GM18951 (cell line): ENCODE results near the gene DCAF7.

Experiments used
- POLR2A ChIP-seq: IDR thresholded peaks from 4 replicates; pipeline ENCODE4 v1.6.1; 2011; ENCODE audit warnings: mild to moderate bottlenecking; ENCODE audit not compliant: insufficient read length, insufficient read depth; ENCODE audit errors: extremely low read depth
- in situ Hi-C: fragments of 300-500 bp; cut with MboI; formaldehyde crosslinking; loops from one replicate; pipeline ENCODE4 v1.12.0; 2022; ENCODE audit warnings: low sequenced_read_pairs, mixed read lengths, inconsistent platforms; ENCODE audit not compliant: unreplicated experiment

Gene DCAF7

DNA sequence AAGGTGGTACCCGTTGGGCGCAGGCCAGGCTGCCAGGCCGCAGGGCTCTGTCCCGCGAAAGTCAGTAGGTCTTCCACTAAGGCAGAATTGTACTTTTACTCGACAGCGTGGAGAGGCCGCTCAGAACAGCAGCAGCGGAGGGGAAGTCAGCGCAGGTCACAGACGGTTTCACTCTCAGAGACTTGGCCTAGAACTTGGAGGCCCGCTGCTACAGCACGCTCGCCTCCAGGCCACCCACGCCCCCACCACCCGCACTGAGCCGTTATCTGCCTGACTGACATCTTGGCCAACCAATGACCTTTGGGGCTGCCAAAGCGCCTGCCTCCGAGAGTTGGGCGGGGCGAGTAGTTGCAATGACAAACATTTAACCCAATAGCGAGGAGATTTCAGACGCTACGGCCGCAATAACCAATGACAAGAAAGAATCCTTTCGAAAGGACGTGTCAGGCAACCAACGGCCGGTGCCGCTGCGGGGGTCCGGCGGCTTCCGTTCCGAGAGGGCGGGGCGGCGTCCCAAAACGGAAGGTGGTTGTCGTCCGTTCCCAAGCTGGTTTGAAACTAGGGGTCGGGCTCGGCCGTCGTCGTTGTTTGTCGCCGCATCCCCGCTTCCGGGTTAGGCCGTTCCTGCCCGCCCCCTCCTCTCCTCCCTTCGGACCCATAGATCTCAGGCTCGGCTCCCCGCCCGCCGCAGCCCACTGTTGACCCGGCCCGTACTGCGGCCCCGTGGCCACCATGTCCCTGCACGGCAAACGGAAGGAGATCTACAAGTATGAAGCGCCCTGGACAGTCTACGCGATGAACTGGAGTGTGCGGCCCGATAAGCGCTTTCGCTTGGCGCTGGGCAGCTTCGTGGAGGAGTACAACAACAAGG, at the start of gene DCAF7:
Gene DCAF7 (plus strand): TSS at position 532 of the 871 bp plus-strand sequence. CDS start 201 bp downstream, at position 733.
- peak; percentile 79 for TF ChIP-seq POLR2A
- in situ Hi-C loops = no loop called here

DNA sequence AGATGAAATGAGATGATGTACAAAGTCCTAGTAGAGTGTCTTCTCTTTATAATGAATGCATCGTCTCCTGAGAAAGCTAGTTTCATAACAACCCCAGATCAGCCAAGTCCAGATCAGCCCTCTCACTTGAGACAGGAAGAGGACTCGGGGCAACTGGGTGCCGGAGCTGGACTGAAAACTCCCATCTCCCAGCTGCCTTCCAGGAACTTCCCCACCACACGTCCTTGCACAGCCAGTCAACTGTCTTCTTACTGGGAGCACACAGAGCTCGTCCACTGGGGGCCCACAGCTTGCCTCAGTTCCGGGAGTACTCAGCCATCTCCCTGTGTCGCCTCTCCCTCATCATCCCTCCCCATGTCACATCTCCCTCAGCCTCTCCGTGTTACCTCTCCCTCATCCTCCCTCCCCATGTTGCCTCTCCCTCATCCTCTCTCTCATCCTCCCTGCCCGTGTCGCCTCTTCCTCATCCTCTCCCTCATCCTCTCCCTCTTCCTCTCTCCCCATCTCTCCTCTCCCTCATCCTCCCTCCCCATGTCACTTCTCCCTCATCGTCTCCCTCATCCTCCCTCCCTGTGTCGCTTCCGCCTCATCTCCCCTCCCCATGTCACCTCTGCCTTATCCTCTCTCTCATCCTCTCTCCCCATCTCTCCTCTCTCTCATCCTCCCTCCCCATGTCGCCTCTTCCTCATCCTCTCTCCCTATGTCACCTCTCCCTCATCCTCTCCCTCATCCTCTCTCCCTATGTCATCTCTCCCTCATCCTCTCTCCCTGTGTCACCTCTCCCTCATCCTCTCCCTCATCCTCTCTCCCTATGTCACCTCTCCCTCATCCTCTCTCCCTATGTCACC, 49.5 kb upstream of the DCAF7 start:
- in situ Hi-C loops = no loop called here
- TF ChIP-seq POLR2A = no peak

DNA sequence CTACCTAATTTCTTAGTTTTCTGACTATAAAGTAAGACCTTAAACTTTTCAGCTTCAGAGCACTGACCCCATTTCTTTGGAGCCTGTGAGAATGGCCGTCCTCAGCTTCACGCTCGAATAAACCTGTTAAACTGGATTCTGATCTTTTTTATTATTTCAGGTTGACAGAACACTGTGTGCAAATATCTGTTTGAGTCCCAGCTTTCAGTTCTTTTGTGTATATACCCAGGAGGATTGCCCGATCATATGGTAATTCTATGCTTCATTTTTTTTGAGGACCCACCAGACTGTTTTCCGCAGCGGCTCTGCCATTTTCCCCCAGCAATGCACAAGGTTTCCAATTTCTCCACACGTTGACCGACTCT, 47.0 kb upstream of the DCAF7 start:
- in situ Hi-C loops = no loop called here
- TF ChIP-seq POLR2A = no peak

- TF ChIP-seq POLR2A = no peak
- in situ Hi-C loops = no loop called here
These were observed 46.0 kb upstream of the DCAF7 start for GRCh38 chr17:63504261-63504660.

- in situ Hi-C loops = no loop called here
- no peak for TF ChIP-seq POLR2A
These were observed 44.9 kb upstream of the DCAF7 start for GRCh38 chr17:63505341-63505740.

- TF ChIP-seq POLR2A = no peak
- in situ Hi-C loops = no loop called here
These were observed 43.6 kb upstream of the DCAF7 start for GRCh38 chr17:63506627-63507026.

DNA sequence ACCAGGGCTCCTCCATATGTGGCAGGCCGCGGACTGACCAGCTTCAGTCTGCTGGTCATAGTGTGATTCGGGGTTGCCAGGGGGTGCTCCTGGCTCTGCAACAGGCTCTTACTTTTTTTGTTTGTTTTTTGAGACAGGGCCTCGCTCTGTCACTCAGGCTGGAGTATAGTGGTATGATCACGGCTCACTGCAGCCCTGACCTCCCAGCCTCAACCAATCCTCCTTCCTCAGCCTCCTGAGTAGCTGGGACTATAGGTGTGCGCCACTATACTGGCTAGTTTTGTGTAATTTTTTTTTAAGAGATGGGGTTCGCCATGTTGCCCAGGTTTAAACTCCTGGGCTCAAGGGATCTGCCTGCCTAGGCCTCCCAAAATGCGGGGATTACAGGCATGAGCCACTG, 38.9 kb upstream of the DCAF7 start:
- TF ChIP-seq POLR2A = no peak
- in situ Hi-C loops = no loop called here

GRCh38 chr17:63512388-63512787, 37.9 kb upstream of the DCAF7 start:
- in situ Hi-C loops = no loop called here
- TF ChIP-seq POLR2A = no peak

GRCh38 chr17:63512896-63513644, 37.2 kb upstream of the DCAF7 start:
- no peak for TF ChIP-seq POLR2A
- in situ Hi-C loops = no loop called here

DNA sequence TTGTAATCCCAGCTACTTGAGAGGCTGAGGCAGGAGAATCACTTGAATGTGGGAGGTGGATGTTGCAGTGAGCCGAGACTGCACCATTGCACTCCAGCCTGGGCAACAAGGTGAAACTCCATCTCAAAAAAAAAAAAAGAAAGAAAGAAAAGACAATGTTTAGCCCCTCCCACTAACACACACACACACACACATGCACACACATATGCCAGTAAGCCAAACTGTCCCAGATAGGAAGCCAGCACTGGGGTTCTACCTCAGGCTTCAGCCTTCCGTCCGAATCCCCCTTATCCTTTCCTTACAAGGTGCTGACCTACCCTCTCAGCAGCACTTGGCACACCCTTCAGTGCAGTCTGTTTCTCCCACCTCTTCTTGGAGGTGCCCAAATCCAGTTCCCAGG, 35.8 kb upstream of the DCAF7 start:
- in situ Hi-C loops = no loop called here
- TF ChIP-seq POLR2A = no peak

- TF ChIP-seq POLR2A = no peak
- in situ Hi-C loops = no loop called here
These were observed 35.3 kb upstream of the DCAF7 start for GRCh38 chr17:63514974-63515373.

DNA sequence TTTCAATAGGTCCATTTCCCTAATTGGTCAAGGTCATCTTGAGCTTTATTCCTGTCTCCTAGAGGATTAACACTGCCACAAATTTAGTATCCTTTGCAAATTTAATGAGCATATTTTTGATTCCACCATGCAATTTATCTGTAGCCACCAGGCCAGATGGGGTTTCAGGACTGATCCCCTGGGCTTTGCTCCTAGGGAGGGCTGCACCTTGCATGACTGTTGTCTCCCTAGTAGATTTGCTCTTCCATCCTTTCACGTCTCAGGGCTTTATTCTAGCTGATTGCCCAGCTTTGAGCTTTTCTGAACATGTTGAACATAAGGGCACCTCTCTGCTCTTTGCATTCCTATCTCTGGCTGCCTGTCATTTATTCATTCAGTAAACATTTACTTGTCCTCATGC, 34.9 kb upstream of the DCAF7 start:
- in situ Hi-C loops = no loop called here
- TF ChIP-seq POLR2A = no peak

GRCh38 chr17:63516910-63517824, 33.1 kb upstream of the DCAF7 start:
- in situ Hi-C loops = no loop called here
- no peak for TF ChIP-seq POLR2A
